Measurements from ENCODE around the gene MAGI2.

The MAGI2 gene

DNA sequence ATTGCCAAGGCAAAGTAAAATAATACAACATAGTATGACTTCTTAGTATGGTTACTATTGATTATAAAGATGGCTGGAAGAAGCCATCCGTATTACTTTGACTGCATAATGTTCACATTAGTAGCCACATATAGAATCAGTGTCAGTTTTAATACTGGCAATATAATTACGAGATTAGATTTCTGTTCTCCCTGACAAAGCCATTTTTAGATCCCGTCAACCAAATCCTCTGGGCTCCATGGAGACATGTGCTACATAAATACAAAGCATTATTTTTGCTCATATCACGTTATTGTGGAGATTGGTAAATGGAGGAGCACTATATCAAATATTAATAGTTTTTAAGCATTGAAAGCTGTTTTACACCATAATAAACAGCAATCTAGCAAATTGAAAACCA is 124.0 kb downstream of the MAGI2 start:
- H3K9me3 ChIP-seq (ENCODE audit: control insufficient read depth, low read length), result no peaks in the 10 kb centered on the region
- H3K36me3 ChIP-seq (ENCODE audit: control insufficient read depth, insufficient read depth, low read length), result no peaks in the 10 kb centered on the region

DNA sequence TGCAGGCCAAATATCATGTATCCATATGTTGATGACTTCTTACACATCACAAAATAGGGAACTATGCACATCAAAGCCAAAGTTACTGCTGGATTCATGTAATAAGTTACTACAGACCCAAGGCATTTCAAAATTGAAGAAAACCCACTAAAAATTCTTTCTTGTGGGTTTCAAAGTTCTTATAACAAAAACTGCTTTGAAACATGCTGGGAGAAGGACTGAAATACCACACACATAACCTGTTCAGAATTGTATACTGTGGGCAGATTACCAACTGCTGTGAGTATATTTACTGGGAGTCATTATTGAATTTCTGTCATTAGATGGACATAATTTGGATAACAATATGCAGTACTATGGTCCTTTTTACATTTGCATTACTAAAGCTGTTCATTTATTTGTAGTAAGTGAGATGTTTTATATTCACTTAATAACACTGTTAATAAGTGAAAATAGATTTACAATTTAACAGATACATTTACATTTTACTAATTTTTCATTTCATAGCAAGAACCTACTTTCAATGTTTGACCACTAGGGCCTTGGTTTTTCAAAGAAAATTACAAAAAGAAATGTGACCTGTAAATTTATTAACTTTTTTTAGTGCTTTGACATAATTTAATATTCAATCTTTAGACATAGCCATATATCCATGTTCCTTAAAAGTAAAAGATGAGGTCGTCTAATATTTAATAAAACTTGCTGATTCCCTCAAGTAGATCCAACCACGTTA is 132.6 kb downstream of the MAGI2 start:
- Histone ChIP-seq H3K27me3 (replicated peaks; ENCODE audit: control insufficient read depth, insufficient read depth, low read length, poor library complexity, severe bottlenecking) (no peaks in the 10 kb centered on the region), H3K27ac (ENCODE audit: insufficient read depth, low read length, poor library complexity, severe bottlenecking) (no peak overlapping the region), H3K9me3 (ENCODE audit: control insufficient read depth, low read length) (no peaks in the 10 kb centered on the region), H3K36me3 (ENCODE audit: control insufficient read depth, insufficient read depth, low read length) (no peaks in the 10 kb centered on the region), H3K4me3 (ENCODE audit: insufficient read depth, low read depth, low read length, poor library complexity, severe bottlenecking) (no peak overlapping the region), H3K4me1 (ENCODE audit: control insufficient read depth, insufficient read depth, low read length, poor library complexity, severe bottlenecking) (no peaks in the 10 kb centered on the region)
- no peak for DNase-seq

More for the DNA sequence above, 124.0 kb downstream of the MAGI2 start:
- H3K4me1 ChIP-seq (ENCODE audit: control insufficient read depth, insufficient read depth, low read length, poor library complexity, severe bottlenecking), result no peaks in the 10 kb centered on the region
- no peak overlapping the region for H3K27ac ChIP-seq (ENCODE audit: insufficient read depth, low read length, poor library complexity, severe bottlenecking)
- no peak overlapping the region for H3K4me3 ChIP-seq (ENCODE audit: insufficient read depth, low read depth, low read length, poor library complexity, severe bottlenecking)
- H3K27me3 ChIP-seq (replicated peaks; ENCODE audit: control insufficient read depth, insufficient read depth, low read length, poor library complexity, severe bottlenecking), result no peaks in the 10 kb centered on the region
- no peak for DNase-seq

DNA sequence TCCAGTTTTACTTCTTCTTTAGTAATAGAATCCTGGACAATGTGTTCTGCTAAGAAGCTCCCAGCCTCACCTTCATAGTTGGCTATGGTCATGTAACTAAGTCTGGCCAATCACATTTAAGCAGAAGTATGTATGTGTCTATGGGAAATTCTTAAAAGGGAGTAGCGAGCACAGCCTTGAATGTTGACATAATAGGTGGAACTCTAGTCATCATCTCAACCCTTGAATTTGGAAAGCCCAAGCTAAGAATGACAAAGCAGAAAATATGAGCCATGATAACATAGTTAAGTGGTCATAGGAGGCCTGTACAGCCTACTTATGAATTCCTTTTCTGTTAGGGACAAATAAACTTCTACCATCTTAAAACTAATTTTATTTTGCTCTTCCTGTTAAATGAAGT is 134.1 kb downstream of the MAGI2 start:
- H3K27me3 ChIP-seq (replicated peaks; ENCODE audit: control insufficient read depth, insufficient read depth, low read length, poor library complexity, severe bottlenecking), result no peaks in the 10 kb centered on the region
- H3K4me3 ChIP-seq (ENCODE audit: insufficient read depth, low read depth, low read length, poor library complexity, severe bottlenecking), result no peak overlapping the region
- DNase-seq, result no peak

DNA sequence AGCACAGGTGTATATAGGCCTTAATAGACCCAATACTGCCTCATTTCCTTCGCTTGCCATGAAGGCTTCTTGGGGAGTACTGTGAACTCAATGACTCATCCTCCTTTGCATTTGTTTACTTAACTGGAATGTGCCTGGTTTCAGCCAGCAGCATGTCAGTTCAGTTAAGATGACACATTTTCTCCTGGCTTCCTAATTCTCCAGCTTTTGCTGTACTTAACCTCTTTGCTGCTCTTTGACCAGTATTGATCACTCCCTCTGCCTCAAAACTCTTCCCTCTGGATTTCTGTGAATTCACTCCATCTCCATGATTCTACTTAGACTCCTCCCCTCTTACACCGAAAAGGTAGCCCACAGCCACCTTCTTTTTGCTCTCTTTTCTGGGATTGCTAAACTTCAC is 135.7 kb downstream of the MAGI2 start:
- no peaks in the 10 kb centered on the region for H3K9me3 ChIP-seq (ENCODE audit: control insufficient read depth, low read length)
- H3K4me1 ChIP-seq (ENCODE audit: control insufficient read depth, insufficient read depth, low read length, poor library complexity, severe bottlenecking), result no peaks in the 10 kb centered on the region
- no peaks in the 10 kb centered on the region for H3K36me3 ChIP-seq (ENCODE audit: control insufficient read depth, insufficient read depth, low read length)
- no peak overlapping the region for H3K4me3 ChIP-seq (ENCODE audit: insufficient read depth, low read depth, low read length, poor library complexity, severe bottlenecking)
- H3K27me3 ChIP-seq (replicated peaks; ENCODE audit: control insufficient read depth, insufficient read depth, low read length, poor library complexity, severe bottlenecking), result no peaks in the 10 kb centered on the region
- H3K27ac ChIP-seq (ENCODE audit: insufficient read depth, low read length, poor library complexity, severe bottlenecking), result no peak overlapping the region
- no peak for DNase-seq

More for the DNA sequence above, 134.1 kb downstream of the MAGI2 start:
- Histone ChIP-seq H3K4me1 (ENCODE audit: control insufficient read depth, insufficient read depth, low read length, poor library complexity, severe bottlenecking) (no peaks in the 10 kb centered on the region), H3K36me3 (ENCODE audit: control insufficient read depth, insufficient read depth, low read length) (no peaks in the 10 kb centered on the region), H3K27ac (ENCODE audit: insufficient read depth, low read length, poor library complexity, severe bottlenecking) (no peak overlapping the region), H3K9me3 (ENCODE audit: control insufficient read depth, low read length) (no peaks in the 10 kb centered on the region)

GRCh38 chr7:79312022-79312421 is 141.4 kb downstream of the MAGI2 start:
- H3K9me3 ChIP-seq (ENCODE audit: control insufficient read depth, low read length), result no peaks in the 10 kb centered on the region
- H3K27ac ChIP-seq (ENCODE audit: insufficient read depth, low read length, poor library complexity, severe bottlenecking), result no peak overlapping the region
- H3K27me3 ChIP-seq (replicated peaks; ENCODE audit: control insufficient read depth, insufficient read depth, low read length, poor library complexity, severe bottlenecking), result no peaks in the 10 kb centered on the region
- H3K4me3 ChIP-seq (ENCODE audit: insufficient read depth, low read depth, low read length, poor library complexity, severe bottlenecking), result no peak overlapping the region
- DNase-seq, result no peak
- no peaks in the 10 kb centered on the region for H3K4me1 ChIP-seq (ENCODE audit: control insufficient read depth, insufficient read depth, low read length, poor library complexity, severe bottlenecking)
- no peaks in the 10 kb centered on the region for H3K36me3 ChIP-seq (ENCODE audit: control insufficient read depth, insufficient read depth, low read length)

- Histone ChIP-seq H3K27me3 (replicated peaks; ENCODE audit: control insufficient read depth, insufficient read depth, low read length, poor library complexity, severe bottlenecking) (no peaks in the 10 kb centered on the region), H3K4me3 (ENCODE audit: insufficient read depth, low read depth, low read length, poor library complexity, severe bottlenecking) (no peak overlapping the region), H3K36me3 (ENCODE audit: control insufficient read depth, insufficient read depth, low read length) (no peaks in the 10 kb centered on the region), H3K4me1 (ENCODE audit: control insufficient read depth, insufficient read depth, low read length, poor library complexity, severe bottlenecking) (no peaks in the 10 kb centered on the region), H3K27ac (ENCODE audit: insufficient read depth, low read length, poor library complexity, severe bottlenecking) (no peak overlapping the region), H3K9me3 (ENCODE audit: control insufficient read depth, low read length) (no peaks in the 10 kb centered on the region)
- DNase-seq, result no peak
Measured at GRCh38 chr7:79308192-79308591, 145.3 kb downstream of the MAGI2 start.

GRCh38 chr7:79307376-79307775 is 146.1 kb downstream of the MAGI2 start:
- no peak overlapping the region for H3K27ac ChIP-seq (ENCODE audit: insufficient read depth, low read length, poor library complexity, severe bottlenecking)
- H3K4me3 ChIP-seq (ENCODE audit: insufficient read depth, low read depth, low read length, poor library complexity, severe bottlenecking), result no peak overlapping the region
- DNase-seq, result no peak
- H3K36me3 ChIP-seq (ENCODE audit: control insufficient read depth, insufficient read depth, low read length), result no peaks in the 10 kb centered on the region
- no peaks in the 10 kb centered on the region for H3K27me3 ChIP-seq (replicated peaks; ENCODE audit: control insufficient read depth, insufficient read depth, low read length, poor library complexity, severe bottlenecking)
- no peaks in the 10 kb centered on the region for H3K4me1 ChIP-seq (ENCODE audit: control insufficient read depth, insufficient read depth, low read length, poor library complexity, severe bottlenecking)
- no peaks in the 10 kb centered on the region for H3K9me3 ChIP-seq (ENCODE audit: control insufficient read depth, low read length)

- Histone ChIP-seq H3K27me3 (replicated peaks; ENCODE audit: control insufficient read depth, insufficient read depth, low read length, poor library complexity, severe bottlenecking) (no peaks in the 10 kb centered on the region), H3K9me3 (ENCODE audit: control insufficient read depth, low read length) (no peaks in the 10 kb centered on the region), H3K4me3 (ENCODE audit: insufficient read depth, low read depth, low read length, poor library complexity, severe bottlenecking) (no peak overlapping the region), H3K27ac (ENCODE audit: insufficient read depth, low read length, poor library complexity, severe bottlenecking) (no peak overlapping the region), H3K4me1 (ENCODE audit: control insufficient read depth, insufficient read depth, low read length, poor library complexity, severe bottlenecking) (no peaks in the 10 kb centered on the region), H3K36me3 (ENCODE audit: control insufficient read depth, insufficient read depth, low read length) (no peaks in the 10 kb centered on the region)
- no peak for DNase-seq
Measured at GRCh38 chr7:79304711-79305110, 148.8 kb downstream of the MAGI2 start.

DNA sequence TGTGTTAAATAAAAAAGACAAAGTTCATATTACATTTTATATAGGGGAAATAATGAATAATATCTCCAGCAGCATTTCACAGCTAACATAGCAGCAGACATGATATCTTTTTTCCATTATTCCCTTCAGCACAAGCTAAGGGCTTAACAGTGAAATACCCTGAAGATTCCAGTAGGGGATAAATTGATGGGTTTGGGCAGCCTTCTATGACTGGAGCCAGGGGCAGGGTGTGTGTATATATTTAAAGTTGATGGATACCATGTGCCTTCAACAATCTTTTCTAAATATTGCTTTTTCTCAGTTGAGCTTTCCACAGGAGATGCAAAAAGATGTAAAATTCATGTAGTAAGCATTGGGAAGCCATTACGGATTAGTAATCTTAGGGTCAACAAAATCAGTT is 151.2 kb downstream of the MAGI2 start:
- Histone ChIP-seq H3K4me3 (ENCODE audit: insufficient read depth, low read depth, low read length, poor library complexity, severe bottlenecking) (no peak overlapping the region), H3K9me3 (ENCODE audit: control insufficient read depth, low read length) (no peaks in the 10 kb centered on the region), H3K36me3 (ENCODE audit: control insufficient read depth, insufficient read depth, low read length) (no peaks in the 10 kb centered on the region), H3K27ac (ENCODE audit: insufficient read depth, low read length, poor library complexity, severe bottlenecking) (no peak overlapping the region), H3K27me3 (replicated peaks; ENCODE audit: control insufficient read depth, insufficient read depth, low read length, poor library complexity, severe bottlenecking) (no peaks in the 10 kb centered on the region), H3K4me1 (ENCODE audit: control insufficient read depth, insufficient read depth, low read length, poor library complexity, severe bottlenecking) (no peaks in the 10 kb centered on the region)
- DNase-seq, result no peak

- no peaks in the 10 kb centered on the region for H3K27me3 ChIP-seq (replicated peaks; ENCODE audit: control insufficient read depth, insufficient read depth, low read length, poor library complexity, severe bottlenecking)
- DNase-seq, result no peak
- no peak overlapping the region for H3K27ac ChIP-seq (ENCODE audit: insufficient read depth, low read length, poor library complexity, severe bottlenecking)
- no peaks in the 10 kb centered on the region for H3K9me3 ChIP-seq (ENCODE audit: control insufficient read depth, low read length)
- no peaks in the 10 kb centered on the region for H3K4me1 ChIP-seq (ENCODE audit: control insufficient read depth, insufficient read depth, low read length, poor library complexity, severe bottlenecking)
- H3K4me3 ChIP-seq (ENCODE audit: insufficient read depth, low read depth, low read length, poor library complexity, severe bottlenecking), result no peak overlapping the region
- no peaks in the 10 kb centered on the region for H3K36me3 ChIP-seq (ENCODE audit: control insufficient read depth, insufficient read depth, low read length)
Measured at GRCh38 chr7:79301419-79301818, 152.0 kb downstream of the MAGI2 start.
